RWPE2 (cell line): ENCODE data around the gene PEX16.

Source experiments
- ATAC-seq: fragments of 200-7000 bp; cut with Tn5 transposase; 3 replicates; pipeline ENCODE4 v1.9.1; 2021; ENCODE audit warnings: low read depth
- DNase-seq: peaks from one replicate; pipeline ENCODE4 v3.0.0-alpha.2; 2020; ENCODE audit warnings: low spot score
- H3K27ac ChIP-seq: fragments of 450-650 bp; 2 replicates; pipeline ENCODE4 v1.5.1; 2017; ENCODE audit warnings: mild to moderate bottlenecking; ENCODE audit not compliant: poor library complexity, severe bottlenecking
- H3K27me3 ChIP-seq: fragments of 250-450 bp; sonication (Bioruptor Pico); 2 replicates; pipeline ENCODE4 v1.5.1; 2021; ENCODE audit warnings: mild to moderate bottlenecking, moderate library complexity; ENCODE audit not compliant: insufficient read depth, poor library complexity, severe bottlenecking
- H3K36me3 ChIP-seq: fragments of 250-450 bp; sonication (Bioruptor Pico); 2 replicates; pipeline ENCODE4 v1.5.1; 2020; ENCODE audit warnings: low read depth, mild to moderate bottlenecking, moderate library complexity
- H3K4me1 ChIP-seq: fragments of 250-450 bp; sonication (Bioruptor Pico); 2 replicates; pipeline ENCODE4 v1.5.1; 2021; ENCODE audit warnings: mild to moderate bottlenecking, moderate library complexity; ENCODE audit not compliant: insufficient read depth, poor library complexity, severe bottlenecking
- H3K4me3 ChIP-seq: fragments of 250-450 bp; sonication (Bioruptor Pico); 2 replicates; pipeline ENCODE4 v1.5.1; 2021; ENCODE audit warnings: mild to moderate bottlenecking, moderate library complexity; ENCODE audit not compliant: severe bottlenecking
- H3K9me3 ChIP-seq: fragments of 250-450 bp; sonication (Bioruptor Pico); 2 replicates; pipeline ENCODE4 v1.5.1; 2021; ENCODE audit warnings: mild to moderate bottlenecking, moderate library complexity; ENCODE audit not compliant: severe bottlenecking
- CTCF ChIP-seq: fragments of 450-650 bp; IDR thresholded peaks from one replicate; pipeline ENCODE4 v1.5.1; 2017; ENCODE audit warnings: mild to moderate bottlenecking, moderate library complexity; ENCODE audit not compliant: poor library complexity, severe bottlenecking

PEX16 gene

GRCh38 chr11:45949992-45950407, 32.3 kb upstream of the PEX16 start:
- Histone ChIP-seq H3K4me3 (no peak overlapping the region), H3K36me3 (peaks cover 44% of the 10 kb centered on the region), H3K27ac (no peak overlapping the region), H3K4me1 (no peaks in the 10 kb centered on the region), H3K9me3 (no peaks in the 10 kb centered on the region), H3K27me3 (no peaks in the 10 kb centered on the region)
- no peak for TF ChIP-seq CTCF
- ATAC-seq (no peak), DNase-seq (no peak)

GRCh38 chr11:45948356-45948755, 30.7 kb upstream of the PEX16 start:
- H3K27me3 ChIP-seq: no peaks in the 10 kb centered on the region
- H3K4me1 ChIP-seq: no peaks in the 10 kb centered on the region
- no peak overlapping the region for H3K4me3 ChIP-seq
- no peak overlapping the region for H3K27ac ChIP-seq
- TF ChIP-seq CTCF: no peak
- DNase-seq (no peak), ATAC-seq (no peak)
- no peaks in the 10 kb centered on the region for H3K9me3 ChIP-seq
- H3K36me3 ChIP-seq: peaks cover 46% of the 10 kb centered on the region

- H3K27me3 ChIP-seq: no peaks in the 10 kb centered on the region
- H3K4me1 ChIP-seq: no peaks in the 10 kb centered on the region
- no peaks in the 10 kb centered on the region for H3K9me3 ChIP-seq
- ATAC-seq: no peak
- no peak for DNase-seq
- no peak for TF ChIP-seq CTCF
- no peak overlapping the region for H3K27ac ChIP-seq
- H3K36me3 ChIP-seq: peaks cover 42% of the 10 kb centered on the region
- no peak overlapping the region for H3K4me3 ChIP-seq
Measured at GRCh38 chr11:45947885-45948284, 30.2 kb upstream of the PEX16 start.

- no peaks in the 10 kb centered on the region for H3K9me3 ChIP-seq
- no peak overlapping the region for H3K27ac ChIP-seq
- no peak for DNase-seq
- no peak overlapping the region for H3K4me3 ChIP-seq
- H3K4me1 ChIP-seq: no peaks in the 10 kb centered on the region
- H3K27me3 ChIP-seq: no peaks in the 10 kb centered on the region
- no peak for ATAC-seq
- TF ChIP-seq CTCF: no peak
- peaks cover 33% of the 10 kb centered on the region for H3K36me3 ChIP-seq
Measured at GRCh38 chr11:45945397-45945999, 27.8 kb upstream of the PEX16 start.

GRCh38 chr11:45942381-45942780, 24.7 kb upstream of the PEX16 start:
- DNase-seq: no peak
- peaks cover 15% of the 10 kb centered on the region for H3K36me3 ChIP-seq
- no peak for TF ChIP-seq CTCF
- H3K27me3 ChIP-seq: no peaks in the 10 kb centered on the region
- H3K4me1 ChIP-seq: no peaks in the 10 kb centered on the region
- H3K27ac ChIP-seq: no peak overlapping the region
- no peak overlapping the region for H3K4me3 ChIP-seq
- ATAC-seq: no peak
- no peaks in the 10 kb centered on the region for H3K9me3 ChIP-seq
